ENCODE results near the gene FGF5.

GRCh38 chr4:80321341-80321740 lies 54.9 kb downstream of the FGF5 start:
- no peak for TF ChIP-seq GATA2 (IDR thresholded peaks at IDR 0.05; ENCODE audit: low read depth, low read length)
- TF ChIP-seq GATA3 (IDR thresholded peaks at IDR 0.05; ENCODE audit: low read depth, low read length), result no peak
